GM23338 (cell line): ENCODE results near the gene WDR70. TPM values are rescaled to one million over a fixed set of nuclear protein-coding genes. Genes with fewer than 3 reads are reported as not detected.

ENCODE experiments used
- ATAC-seq: fragments of 200-7000 bp; cut with Tn5 transposase; 3 replicates; pipeline ENCODE4 v1.9.1; 2020
- DNase-seq: peaks from one replicate; pipeline ENCODE4 v3.0.0-alpha.2; 2015; ENCODE audit warnings: low spot score
- H2AFZ ChIP-seq: fragments of 200-600 bp; sonication (generic); 2 replicates; pipeline ENCODE4 v1.8.0; 2016; ENCODE audit warnings: antibody characterized with exemption, mild to moderate bottlenecking, moderate library complexity
- H3F3A ChIP-seq: fragments of 200-600 bp; sonication (generic); replicated peaks from 2 replicates; pipeline ENCODE4 v1.8.0; 2017; ENCODE audit warnings: antibody characterized with exemption, mixed run types, low read depth
- H3K27ac ChIP-seq: fragments of 200-600 bp; sonication (generic); 2 replicates; pipeline ENCODE4 v1.6.1; 2016; ENCODE audit warnings: low read depth
- H3K27me3 ChIP-seq: fragments of 200-600 bp; sonication (generic); 2 replicates; pipeline ENCODE4 v1.8.0; 2016; ENCODE audit warnings: mild to moderate bottlenecking, mixed run types, moderate library complexity; ENCODE audit not compliant: insufficient read depth
- H3K36me3 ChIP-seq: fragments of 200-600 bp; sonication (generic); 2 replicates; pipeline ENCODE4 v1.8.0; 2016; ENCODE audit warnings: mild to moderate bottlenecking; ENCODE audit not compliant: insufficient read depth
- H3K4me1 ChIP-seq: fragments of 200-600 bp; sonication (generic); 2 replicates; pipeline ENCODE4 v1.8.0; 2016; ENCODE audit warnings: mild to moderate bottlenecking, moderate library complexity; ENCODE audit not compliant: insufficient read depth
- H3K4me2 ChIP-seq: fragments of 200-600 bp; sonication (generic); 2 replicates; pipeline ENCODE4 v1.7.1; 2017; ENCODE audit warnings: mixed run types
- H3K4me3 ChIP-seq: fragments of 200-600 bp; sonication (generic); 2 replicates; pipeline ENCODE4 v1.6.1; 2016; ENCODE audit warnings: mixed run types
- H3K79me2 ChIP-seq: fragments of 200-600 bp; sonication (generic); replicated peaks from 2 replicates; pipeline ENCODE4 v1.8.0; 2017; ENCODE audit warnings: mild to moderate bottlenecking; ENCODE audit not compliant: insufficient read depth
- H3K9me2 ChIP-seq: fragments of 200-600 bp; sonication (generic); 2 replicates; pipeline ENCODE4 v1.8.0; 2017; ENCODE audit not compliant: insufficient read depth
- H4K20me1 ChIP-seq: fragments of 200-600 bp; sonication (generic); replicated peaks from 2 replicates; pipeline ENCODE4 v1.8.0; 2017; ENCODE audit warnings: mild to moderate bottlenecking; ENCODE audit not compliant: insufficient read depth
- H3K27ac Mint-ChIP-seq: 2 replicates; pipeline ENCODE4 v1.8.0; 2020; ENCODE audit warnings: inconsistent platforms, mild to moderate bottlenecking, moderate library complexity, mixed read lengths
- H3K27me3 Mint-ChIP-seq: 3 replicates; pipeline ENCODE4 v1.8.0; 2022; ENCODE audit warnings: low read depth, mild to moderate bottlenecking, moderate library complexity, mixed read lengths, inconsistent platforms; ENCODE audit not compliant: insufficient read depth, poor library complexity
- H3K36me3 Mint-ChIP-seq: 3 replicates; pipeline ENCODE4 v1.8.0; 2021; ENCODE audit warnings: low read depth, mild to moderate bottlenecking, inconsistent platforms, moderate library complexity, mixed read lengths
- H3K4me1 Mint-ChIP-seq: 3 replicates; pipeline ENCODE4 v1.8.0; 2020; ENCODE audit warnings: mild to moderate bottlenecking, inconsistent platforms, mixed read lengths
- H3K4me3 Mint-ChIP-seq: 3 replicates; pipeline ENCODE4 v1.8.0; 2021; ENCODE audit warnings: moderate library complexity, mild to moderate bottlenecking, inconsistent platforms, mixed read lengths
- H3K9me3 Mint-ChIP-seq: 3 replicates; pipeline ENCODE4 v1.8.0; 2020; ENCODE audit warnings: moderate library complexity, mild to moderate bottlenecking, inconsistent platforms, mixed read lengths
- CREB1 ChIP-seq: fragments of 250-450 bp; sonication (Bioruptor Pico); IDR thresholded peaks from 2 replicates; pipeline ENCODE4 v1.5.0; 2020; ENCODE audit warnings: low read depth, mild to moderate bottlenecking, moderate library complexity
- EZH2 ChIP-seq: fragments of 200-600 bp; sonication (generic); IDR thresholded peaks from one replicate; pipeline ENCODE4 v1.8.0; 2017; ENCODE audit warnings: antibody characterized with exemption, mild to moderate bottlenecking, low read depth; ENCODE audit not compliant: unreplicated experiment
- EZH2phosphoT487 ChIP-seq: fragments of 200-600 bp; sonication (generic); IDR thresholded peaks from one replicate; pipeline ENCODE4 v1.8.1; 2018; ENCODE audit warnings: antibody characterized with exemption; ENCODE audit not compliant: unreplicated experiment
- JUNB ChIP-seq: IDR thresholded peaks from one replicate; pipeline ENCODE4 v1.6.1; 2016; ENCODE audit warnings: antibody characterized with exemption; ENCODE audit not compliant: unreplicated experiment
- NANOG ChIP-seq: IDR thresholded peaks from 2 replicates; pipeline ENCODE4 v1.6.1; 2016; ENCODE audit warnings: antibody characterized with exemption, borderline replicate concordance
- ZNF114 ChIP-seq: fragments of 250-450 bp; sonication (Bioruptor Pico); IDR thresholded peaks from 2 replicates; pipeline ENCODE4 v1.5.0; 2020; ENCODE audit warnings: mild to moderate bottlenecking, moderate library complexity
- ZNF331 ChIP-seq: fragments of 250-450 bp; sonication (Bioruptor Pico); IDR thresholded peaks from 2 replicates; pipeline ENCODE4 v1.5.0; 2020; ENCODE audit warnings: low read depth, mild to moderate bottlenecking, moderate library complexity
- polyA plus RNA-seq: library from polyadenylated mRNA; unstranded; fragments of >200 nt; fragmentation: Nextera tagmentation; extraction: Ambion mirVana; gene quantifications from 2 replicates; pipeline ENCODE4 v1.2.1, GENCODE V29; 2016
- total RNA-seq: library from RNA; depleted of rRNA; stranded (reverse); fragments of >200 nt; shearing (Covaris generic); gene quantifications from 2 replicates; pipeline ENCODE4 v1.2.3, GENCODE V29; 2014
- TF ChIP-seq, protein P1 (sequence below), 2 experiments: fragments of 200-600 bp in 1 of 2; sonication (generic) in 1 of 2; conservative IDR thresholded peaks; 2 replicates each; pipeline versions ENCODE4 v1.5.1 to v1.6.1; 2016 to 2017; ENCODE audit warnings: antibody characterized with exemption in 2 of 2, low read depth in 2 of 2, mild to moderate bottlenecking in 2 of 2, moderate library complexity in 1 of 2
- TF ChIP-seq, protein P2 (sequence below): IDR thresholded peaks from one replicate; pipeline ENCODE4 v1.6.1; 2018; ENCODE audit warnings: antibody characterized with exemption; ENCODE audit not compliant: unreplicated experiment
- TF ChIP-seq, protein P3 (sequence below): IDR thresholded peaks from 2 replicates; pipeline ENCODE4 v1.6.1; 2016; ENCODE audit warnings: antibody characterized with exemption

The WDR70 gene
- total and polyA plus RNA-seq, 2 experiments from 2014 or later: 34.9 to 86.7 TPM

DNA sequence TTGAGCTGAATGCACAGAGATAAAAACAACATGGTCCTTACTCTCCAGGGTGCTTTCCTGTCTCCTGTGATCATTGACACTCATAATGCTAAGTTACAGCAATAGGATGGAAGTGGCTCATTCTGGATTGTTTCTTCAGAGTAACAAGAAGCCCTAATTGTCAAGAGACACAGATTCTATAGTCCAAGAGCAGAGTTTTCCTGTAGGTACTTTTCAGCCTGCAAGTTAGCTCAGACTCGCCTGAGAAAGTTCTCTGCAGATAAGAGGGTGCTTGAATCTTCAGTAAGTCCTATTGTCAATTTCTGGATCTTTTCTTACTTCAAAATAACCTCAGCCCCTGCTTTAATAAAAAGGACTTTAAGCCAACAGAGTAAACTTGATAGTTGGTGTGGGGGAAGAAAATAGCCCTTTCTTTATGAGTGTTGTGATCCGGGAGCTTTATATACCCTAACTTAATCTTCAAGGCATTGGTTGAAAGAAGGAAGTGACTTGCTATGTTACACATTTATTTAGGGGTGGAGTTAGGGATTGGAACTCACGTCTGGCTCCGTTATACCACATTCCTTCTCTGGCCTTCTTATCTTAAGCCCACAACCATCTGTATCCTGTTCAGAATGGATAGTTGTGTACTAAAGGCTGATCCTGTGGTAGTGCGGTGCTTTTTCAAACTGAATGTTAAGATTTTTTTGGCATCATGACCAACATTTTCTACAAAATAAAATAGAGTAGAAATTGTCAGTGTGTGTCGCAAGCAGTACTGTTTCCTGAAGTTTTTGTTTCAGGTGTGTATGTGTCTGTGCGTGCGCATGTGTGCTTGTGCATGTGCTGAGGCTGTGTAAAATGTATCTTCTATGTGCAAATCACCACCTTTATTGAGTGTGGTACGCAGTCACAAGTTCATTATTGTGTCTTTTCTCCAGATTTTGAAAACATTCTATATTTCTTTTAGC, 173.9 kb downstream of the WDR70 start (continued):
- TF ChIP-seq, protein P1, sequence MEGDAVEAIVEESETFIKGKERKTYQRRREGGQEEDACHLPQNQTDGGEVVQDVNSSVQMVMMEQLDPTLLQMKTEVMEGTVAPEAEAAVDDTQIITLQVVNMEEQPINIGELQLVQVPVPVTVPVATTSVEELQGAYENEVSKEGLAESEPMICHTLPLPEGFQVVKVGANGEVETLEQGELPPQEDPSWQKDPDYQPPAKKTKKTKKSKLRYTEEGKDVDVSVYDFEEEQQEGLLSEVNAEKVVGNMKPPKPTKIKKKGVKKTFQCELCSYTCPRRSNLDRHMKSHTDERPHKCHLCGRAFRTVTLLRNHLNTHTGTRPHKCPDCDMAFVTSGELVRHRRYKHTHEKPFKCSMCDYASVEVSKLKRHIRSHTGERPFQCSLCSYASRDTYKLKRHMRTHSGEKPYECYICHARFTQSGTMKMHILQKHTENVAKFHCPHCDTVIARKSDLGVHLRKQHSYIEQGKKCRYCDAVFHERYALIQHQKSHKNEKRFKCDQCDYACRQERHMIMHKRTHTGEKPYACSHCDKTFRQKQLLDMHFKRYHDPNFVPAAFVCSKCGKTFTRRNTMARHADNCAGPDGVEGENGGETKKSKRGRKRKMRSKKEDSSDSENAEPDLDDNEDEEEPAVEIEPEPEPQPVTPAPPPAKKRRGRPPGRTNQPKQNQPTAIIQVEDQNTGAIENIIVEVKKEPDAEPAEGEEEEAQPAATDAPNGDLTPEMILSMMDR (conservative IDR thresholded peaks at IDR 0.05; ENCODE audit: low read depth in 2 of 2): no peak
- TF ChIP-seq ZNF331 (CRISPR knock-in tag) (no peak), ZNF114 (no peak), EZH2phosphoT487 (no peak), CREB1 (CRISPR knock-in tag) (no peak), JUNB (no peak), EZH2 (no peak), NANOG (no peak)
- TF ChIP-seq, protein P2, sequence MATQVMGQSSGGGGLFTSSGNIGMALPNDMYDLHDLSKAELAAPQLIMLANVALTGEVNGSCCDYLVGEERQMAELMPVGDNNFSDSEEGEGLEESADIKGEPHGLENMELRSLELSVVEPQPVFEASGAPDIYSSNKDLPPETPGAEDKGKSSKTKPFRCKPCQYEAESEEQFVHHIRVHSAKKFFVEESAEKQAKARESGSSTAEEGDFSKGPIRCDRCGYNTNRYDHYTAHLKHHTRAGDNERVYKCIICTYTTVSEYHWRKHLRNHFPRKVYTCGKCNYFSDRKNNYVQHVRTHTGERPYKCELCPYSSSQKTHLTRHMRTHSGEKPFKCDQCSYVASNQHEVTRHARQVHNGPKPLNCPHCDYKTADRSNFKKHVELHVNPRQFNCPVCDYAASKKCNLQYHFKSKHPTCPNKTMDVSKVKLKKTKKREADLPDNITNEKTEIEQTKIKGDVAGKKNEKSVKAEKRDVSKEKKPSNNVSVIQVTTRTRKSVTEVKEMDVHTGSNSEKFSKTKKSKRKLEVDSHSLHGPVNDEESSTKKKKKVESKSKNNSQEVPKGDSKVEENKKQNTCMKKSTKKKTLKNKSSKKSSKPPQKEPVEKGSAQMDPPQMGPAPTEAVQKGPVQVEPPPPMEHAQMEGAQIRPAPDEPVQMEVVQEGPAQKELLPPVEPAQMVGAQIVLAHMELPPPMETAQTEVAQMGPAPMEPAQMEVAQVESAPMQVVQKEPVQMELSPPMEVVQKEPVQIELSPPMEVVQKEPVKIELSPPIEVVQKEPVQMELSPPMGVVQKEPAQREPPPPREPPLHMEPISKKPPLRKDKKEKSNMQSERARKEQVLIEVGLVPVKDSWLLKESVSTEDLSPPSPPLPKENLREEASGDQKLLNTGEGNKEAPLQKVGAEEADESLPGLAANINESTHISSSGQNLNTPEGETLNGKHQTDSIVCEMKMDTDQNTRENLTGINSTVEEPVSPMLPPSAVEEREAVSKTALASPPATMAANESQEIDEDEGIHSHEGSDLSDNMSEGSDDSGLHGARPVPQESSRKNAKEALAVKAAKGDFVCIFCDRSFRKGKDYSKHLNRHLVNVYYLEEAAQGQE: no peak
- TF ChIP-seq, protein P3, sequence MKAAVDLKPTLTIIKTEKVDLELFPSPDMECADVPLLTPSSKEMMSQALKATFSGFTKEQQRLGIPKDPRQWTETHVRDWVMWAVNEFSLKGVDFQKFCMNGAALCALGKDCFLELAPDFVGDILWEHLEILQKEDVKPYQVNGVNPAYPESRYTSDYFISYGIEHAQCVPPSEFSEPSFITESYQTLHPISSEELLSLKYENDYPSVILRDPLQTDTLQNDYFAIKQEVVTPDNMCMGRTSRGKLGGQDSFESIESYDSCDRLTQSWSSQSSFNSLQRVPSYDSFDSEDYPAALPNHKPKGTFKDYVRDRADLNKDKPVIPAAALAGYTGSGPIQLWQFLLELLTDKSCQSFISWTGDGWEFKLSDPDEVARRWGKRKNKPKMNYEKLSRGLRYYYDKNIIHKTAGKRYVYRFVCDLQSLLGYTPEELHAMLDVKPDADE: no peak

DNA sequence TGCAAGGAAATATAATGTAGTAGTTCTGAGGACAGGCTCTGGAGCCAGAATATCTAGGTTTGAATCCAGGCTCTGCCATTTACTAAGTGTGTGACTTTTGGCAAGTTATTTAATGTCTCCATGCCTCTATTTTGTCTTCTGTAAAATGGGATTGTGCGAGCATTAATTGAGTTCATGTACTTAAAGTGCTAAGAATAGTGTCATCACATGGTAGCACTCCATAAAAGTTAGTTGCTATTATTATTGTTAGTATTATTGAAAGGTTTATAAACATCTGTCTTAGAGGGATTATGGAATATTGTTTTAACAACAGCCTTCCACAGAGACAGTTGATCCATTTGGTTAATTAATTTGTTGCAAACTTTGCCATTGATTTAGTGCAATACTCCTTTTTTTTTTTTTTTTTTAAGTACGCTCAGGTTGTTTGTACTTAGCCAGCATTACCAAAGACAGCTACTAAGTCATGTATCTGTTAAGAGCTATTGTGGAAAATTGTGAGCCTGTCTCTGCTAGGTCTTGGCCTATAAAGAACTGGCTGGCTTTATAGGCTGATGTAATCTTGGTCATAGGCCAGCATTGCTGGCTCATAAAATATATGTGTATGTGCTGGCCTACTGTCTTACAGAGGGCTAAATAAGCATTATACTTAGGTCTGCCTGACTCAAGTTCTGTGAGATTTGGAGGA, 174.7 kb downstream of the WDR70 start:
- H3K9me3 Mint-ChIP-seq: no peaks in the 10 kb centered on the region
- no peak for DNase-seq
- Histone ChIP-seq H3K4me1 (no peaks in the 10 kb centered on the region), H3K79me2 (no peaks in the 10 kb centered on the region), H3K4me3 (no peak overlapping the region), H2AFZ (no peak overlapping the region), H4K20me1 (no peaks in the 10 kb centered on the region), H3K36me3 (no peaks in the 10 kb centered on the region), H3K4me2 (no peak overlapping the region), H3K9me2 (no peaks in the 10 kb centered on the region), H3F3A (no peaks in the 10 kb centered on the region), H3K27ac (no peak overlapping the region), H3K27me3 (no peaks in the 10 kb centered on the region)
- no peak for ATAC-seq
- H3K4me1 Mint-ChIP-seq: peaks cover 12% of the 10 kb centered on the region
- H3K27me3 Mint-ChIP-seq: no peaks in the 10 kb centered on the region
- 0 out of 2 replicates have a peak overlapping the region, but pooled peaks have one; percentile 36 for H3K27ac Mint-ChIP-seq
- no peak overlapping the region for H3K4me3 Mint-ChIP-seq
- H3K36me3 Mint-ChIP-seq: no peaks in the 10 kb centered on the region
- TF ChIP-seq, protein P1 (conservative IDR thresholded peaks at IDR 0.05; ENCODE audit: low read depth in 2 of 2): no peak
- TF ChIP-seq ZNF331 (CRISPR knock-in tag): no peak
- no peak for TF ChIP-seq EZH2phosphoT487
